ENCODE data around the gene SMYD1. TPM values are rescaled to one million over a fixed set of nuclear protein-coding genes. Genes with fewer than 3 reads are reported as not detected.

The SMYD1 gene
- total RNA-seq, 3 donors from 2014 or later (not counting 1 experiment from before 2014, with no cell fraction given), result not detected

DNA sequence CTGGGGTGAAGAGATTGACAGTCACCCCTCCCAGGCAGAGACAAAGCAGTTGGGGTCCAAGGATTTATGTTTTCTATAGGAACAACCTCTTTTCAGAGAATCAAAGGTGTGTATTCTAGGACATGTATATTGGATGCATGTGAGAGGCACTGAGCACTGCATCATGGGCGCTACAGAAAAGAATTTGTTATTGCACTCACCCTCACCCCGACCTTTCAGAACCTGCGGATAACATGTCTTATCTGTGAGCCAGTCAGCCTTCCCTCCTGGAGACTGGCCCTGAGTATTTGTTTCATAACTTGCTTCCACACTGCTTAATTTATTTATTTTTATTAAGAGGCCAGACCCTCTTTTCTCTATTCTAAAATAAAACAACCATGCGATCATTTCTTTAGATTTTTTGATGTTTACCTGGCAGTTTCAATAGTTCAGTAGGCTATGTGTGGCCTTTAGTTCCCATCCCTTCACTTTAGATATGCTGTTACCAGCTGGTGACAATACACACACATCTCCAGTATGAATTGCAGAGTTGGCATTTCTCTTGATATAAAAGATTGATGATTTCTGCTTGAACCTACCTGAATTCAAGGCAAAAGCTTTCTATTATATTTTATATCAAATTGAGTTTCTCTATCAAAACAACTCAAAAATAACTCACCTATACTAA is 30.4 kb downstream of the SMYD1 start:
- H3K36me3 Mint-ChIP-seq, result no peaks in the 10 kb centered on the region
- no peak overlapping the region for H3K27ac Mint-ChIP-seq
- Histone ChIP-seq H3K4me3 (ENCODE audit: low read length) (no peak overlapping the region), H3K27me3 (ENCODE audit: control insufficient read depth, insufficient read depth, low read length) (no peaks in the 10 kb centered on the region), H3K9me3 (ENCODE audit: control insufficient read depth, insufficient read depth, low read length) (no peaks in the 10 kb centered on the region), H3K4me1 (ENCODE audit: control insufficient read depth, insufficient read depth, low read length) (no peaks in the 10 kb centered on the region), H3K27ac (ENCODE audit: low read length) (no peak overlapping the region), H3K36me3 (ENCODE audit: control insufficient read depth, insufficient read depth, low read length) (no peaks in the 10 kb centered on the region)
- no peak overlapping the region for H3K4me3 Mint-ChIP-seq
- TF ChIP-seq, protein P1, sequence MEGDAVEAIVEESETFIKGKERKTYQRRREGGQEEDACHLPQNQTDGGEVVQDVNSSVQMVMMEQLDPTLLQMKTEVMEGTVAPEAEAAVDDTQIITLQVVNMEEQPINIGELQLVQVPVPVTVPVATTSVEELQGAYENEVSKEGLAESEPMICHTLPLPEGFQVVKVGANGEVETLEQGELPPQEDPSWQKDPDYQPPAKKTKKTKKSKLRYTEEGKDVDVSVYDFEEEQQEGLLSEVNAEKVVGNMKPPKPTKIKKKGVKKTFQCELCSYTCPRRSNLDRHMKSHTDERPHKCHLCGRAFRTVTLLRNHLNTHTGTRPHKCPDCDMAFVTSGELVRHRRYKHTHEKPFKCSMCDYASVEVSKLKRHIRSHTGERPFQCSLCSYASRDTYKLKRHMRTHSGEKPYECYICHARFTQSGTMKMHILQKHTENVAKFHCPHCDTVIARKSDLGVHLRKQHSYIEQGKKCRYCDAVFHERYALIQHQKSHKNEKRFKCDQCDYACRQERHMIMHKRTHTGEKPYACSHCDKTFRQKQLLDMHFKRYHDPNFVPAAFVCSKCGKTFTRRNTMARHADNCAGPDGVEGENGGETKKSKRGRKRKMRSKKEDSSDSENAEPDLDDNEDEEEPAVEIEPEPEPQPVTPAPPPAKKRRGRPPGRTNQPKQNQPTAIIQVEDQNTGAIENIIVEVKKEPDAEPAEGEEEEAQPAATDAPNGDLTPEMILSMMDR (IDR thresholded peaks at IDR 0.05), result no peak
- peaks cover 16 to 24% of the 10 kb centered on the region in 2 donors for H3K27me3 Mint-ChIP-seq (ENCODE audit: low read depth in 2 of 2)
- ATAC-seq (no peak), DNase-seq (no peak)
- 98% methylated on average over 4 of the region's 4 CpGs for WGBS (ENCODE audit: insufficient coverage)
- intact Hi-C loops (cut with micrococcal nuclease), result no loop called here
- H3K4me1 Mint-ChIP-seq, result no peaks in the 10 kb centered on the region
- H3K9me3 Mint-ChIP-seq, result no peaks in the 10 kb centered on the region

DNA sequence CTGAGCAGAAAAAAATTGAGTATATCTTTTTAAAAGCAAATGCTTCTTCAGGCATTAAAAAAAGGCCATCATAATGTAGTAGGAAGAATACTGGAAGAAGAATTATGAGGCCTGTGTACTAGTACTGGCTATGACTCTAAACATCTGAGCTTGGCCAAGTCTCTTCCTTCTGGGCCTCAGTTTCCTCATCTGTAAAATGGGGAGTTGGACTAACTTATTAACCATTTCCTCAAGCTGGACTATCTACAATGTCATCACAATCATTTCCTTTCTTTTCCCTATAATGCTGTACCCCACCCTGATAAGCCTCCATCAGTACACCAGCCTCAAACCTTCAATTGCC is 30.9 kb downstream of the SMYD1 start:
- no peaks in the 10 kb centered on the region for H3K36me3 Mint-ChIP-seq
- intact Hi-C loops (cut with micrococcal nuclease), result no loop called here
- no peak for ATAC-seq

DNA sequence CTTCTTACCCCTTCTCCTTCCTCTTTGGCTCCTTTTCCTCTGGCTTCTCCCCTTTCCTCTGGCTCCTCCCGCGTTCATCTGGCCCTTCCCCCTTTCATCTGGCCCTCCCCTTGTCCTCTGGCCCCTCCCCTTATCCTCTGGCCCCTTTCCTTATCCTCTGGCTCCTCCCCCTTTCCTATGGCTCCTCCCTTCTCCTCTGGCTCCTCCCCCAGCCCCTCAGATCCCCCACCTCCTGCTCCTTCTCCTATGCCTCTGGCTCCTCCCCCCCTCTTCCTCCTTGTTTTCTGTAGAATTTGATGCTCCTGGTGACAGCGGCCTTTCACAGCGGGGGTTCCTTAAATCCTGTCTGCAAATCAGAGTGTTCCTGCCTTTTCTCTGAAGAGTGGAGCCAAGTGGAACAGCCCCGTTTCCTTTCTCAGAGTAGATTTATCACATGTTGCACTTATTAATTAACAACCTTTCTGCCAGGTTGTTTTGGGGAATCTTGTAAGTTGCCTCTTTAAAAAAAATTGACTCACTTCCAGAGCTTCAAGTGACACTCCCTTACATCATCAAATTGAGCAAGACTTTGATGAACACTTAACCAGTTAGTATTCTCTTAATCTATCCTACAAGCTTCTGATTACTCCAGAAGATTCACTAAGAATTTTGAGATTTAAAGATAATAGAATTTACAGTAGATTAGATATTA is 32.3 kb downstream of the SMYD1 start:
- DNase-seq, result no peak

More for the DNA sequence above, 30.9 kb downstream of the SMYD1 start:
- TF ChIP-seq, protein P1 (IDR thresholded peaks at IDR 0.05), result no peak
- no peaks in the 10 kb centered on the region for H3K4me1 ChIP-seq (ENCODE audit: control insufficient read depth, insufficient read depth, low read length)
- Mint-ChIP-seq H3K9me3 (no peaks in the 10 kb centered on the region), H3K27ac (no peak overlapping the region), H3K4me3 (no peak overlapping the region), H3K4me1 (no peaks in the 10 kb centered on the region), H3K27me3 (ENCODE audit: low read depth in 2 of 2) (peaks cover 15 to 26% of the 10 kb centered on the region in 2 donors)
- no peaks in the 10 kb centered on the region for H3K9me3 ChIP-seq (ENCODE audit: control insufficient read depth, insufficient read depth, low read length)
- H3K27me3 ChIP-seq (ENCODE audit: control insufficient read depth, insufficient read depth, low read length), result no peaks in the 10 kb centered on the region
- H3K4me3 ChIP-seq (ENCODE audit: low read length), result no peak overlapping the region
- H3K36me3 ChIP-seq (ENCODE audit: control insufficient read depth, insufficient read depth, low read length), result no peaks in the 10 kb centered on the region
- DNase-seq, result no peak
- no peak overlapping the region for H3K27ac ChIP-seq (ENCODE audit: low read length)

More for the DNA sequence above, 32.3 kb downstream of the SMYD1 start:
- H3K4me3 ChIP-seq (ENCODE audit: low read length), result no peak overlapping the region
- WGBS (ENCODE audit: insufficient coverage), result 79% methylated on average over 5 of the region's 5 CpGs
- H3K27me3 ChIP-seq (ENCODE audit: control insufficient read depth, insufficient read depth, low read length), result no peaks in the 10 kb centered on the region
- peaks cover 13 to 26% of the 10 kb centered on the region in 2 donors for H3K27me3 Mint-ChIP-seq (ENCODE audit: low read depth in 2 of 2)
- ATAC-seq, result no peak
- H3K4me1 Mint-ChIP-seq, result no peaks in the 10 kb centered on the region
- TF ChIP-seq, protein P1 (IDR thresholded peaks at IDR 0.05), result no peak
- no peak overlapping the region for H3K4me3 Mint-ChIP-seq
- H3K36me3 Mint-ChIP-seq, result no peaks in the 10 kb centered on the region
- no peaks in the 10 kb centered on the region for H3K4me1 ChIP-seq (ENCODE audit: control insufficient read depth, insufficient read depth, low read length)
- no peaks in the 10 kb centered on the region for H3K36me3 ChIP-seq (ENCODE audit: control insufficient read depth, insufficient read depth, low read length)
- no peaks in the 10 kb centered on the region for H3K9me3 ChIP-seq (ENCODE audit: control insufficient read depth, insufficient read depth, low read length)
- no peak overlapping the region for H3K27ac Mint-ChIP-seq
- H3K27ac ChIP-seq (ENCODE audit: low read length), result no peak overlapping the region
- no peaks in the 10 kb centered on the region for H3K9me3 Mint-ChIP-seq
- intact Hi-C loops (cut with micrococcal nuclease), result no loop called here

Measured in natural killer cell (primary cell).